ENCODE measurements around the gene BAIAP2. TPM values are rescaled to one million over a fixed set of nuclear protein-coding genes. Genes with fewer than 3 reads are reported as not detected.
A peak's percentile ranks its signal among the peaks of the same experiment; 100 is the strongest.

The BAIAP2 gene
- polyA plus RNA-seq, 3 donors from 2014 or later = 1.1 to 5.1 (median 4.7) TPM

GRCh38 chr17:81040791-81041337 lies 5.9 kb downstream of the BAIAP2 start:
- H3K9me3 Mint-ChIP-seq = no peaks in the 10 kb centered on the region
- no peak overlapping the region for H3K27ac Mint-ChIP-seq
- peaks cover 1 to 5% (median 3%) of the 10 kb centered on the region in 3 donors for H3K27me3 Mint-ChIP-seq (ENCODE audit: low read depth in 3 of 3)
- no peak overlapping the region for H3K4me3 Mint-ChIP-seq
- DNase-seq = no peak
- H3K4me1 Mint-ChIP-seq = peaks cover 1 to 6% of the 10 kb centered on the region in 2 donors
- H3K36me3 Mint-ChIP-seq = no peaks in the 10 kb centered on the region

GRCh38 chr17:81042606-81043005 lies 7.7 kb downstream of the BAIAP2 start:
- Mint-ChIP-seq H3K36me3 (no peaks in the 10 kb centered on the region), H3K9me3 (no peaks in the 10 kb centered on the region), H3K27me3 (ENCODE audit: low read depth in 3 of 3) (peaks cover 0 to 4% (median 2%) of the 10 kb centered on the region in 3 donors), H3K4me1 (no peaks in the 10 kb centered on the region), H3K27ac (no peak overlapping the region), H3K4me3 (no peak overlapping the region)
- no peak for DNase-seq

GRCh38 chr17:81043319-81043724 lies 8.4 kb downstream of the BAIAP2 start:
- peaks cover 0 to 4% (median 2%) of the 10 kb centered on the region in 3 donors for H3K27me3 Mint-ChIP-seq (ENCODE audit: low read depth in 3 of 3)
- DNase-seq = no peak
- no peak overlapping the region for H3K4me3 Mint-ChIP-seq
- no peaks in the 10 kb centered on the region for H3K9me3 Mint-ChIP-seq
- H3K27ac Mint-ChIP-seq = no peak overlapping the region
- no peaks in the 10 kb centered on the region for H3K4me1 Mint-ChIP-seq
- H3K36me3 Mint-ChIP-seq = no peaks in the 10 kb centered on the region

- H3K36me3 Mint-ChIP-seq = no peaks in the 10 kb centered on the region
- no peak overlapping the region for H3K27ac Mint-ChIP-seq
- peaks cover 2 to 4% of the 10 kb centered on the region in 2 donors for H3K4me1 Mint-ChIP-seq
- no peak for DNase-seq
- H3K27me3 Mint-ChIP-seq (ENCODE audit: low read depth in 3 of 3) = peaks cover 0 to 4% (median 2%) of the 10 kb centered on the region in 3 donors
- no peaks in the 10 kb centered on the region for H3K9me3 Mint-ChIP-seq
- H3K4me3 Mint-ChIP-seq = no peak overlapping the region
Measured at GRCh38 chr17:81043725-81044427, 8.9 kb downstream of the BAIAP2 start.

- no peak for DNase-seq
- Mint-ChIP-seq H3K27ac (no peak overlapping the region), H3K36me3 (no peaks in the 10 kb centered on the region), H3K4me3 (no peak overlapping the region), H3K4me1 (peaks cover 6 to 10% of the 10 kb centered on the region in 2 donors), H3K9me3 (no peaks in the 10 kb centered on the region), H3K27me3 (ENCODE audit: low read depth in 3 of 3) (peaks cover 0 to 4% (median 4%) of the 10 kb centered on the region in 3 donors)
Measured at GRCh38 chr17:81044428-81044763, 9.4 kb downstream of the BAIAP2 start.

- Mint-ChIP-seq H3K27ac (peak overlapping the region in 1 of 6 donors; percentile 31), H3K36me3 (no peaks in the 10 kb centered on the region), H3K9me3 (no peaks in the 10 kb centered on the region), H3K4me1 (peaks cover 10 to 13% of the 10 kb centered on the region in 2 donors), H3K27me3 (ENCODE audit: low read depth in 3 of 3) (peaks cover 0 to 4% (median 4%) of the 10 kb centered on the region in 3 donors), H3K4me3 (no peak overlapping the region)
- no peak for DNase-seq
Measured at GRCh38 chr17:81044764-81045589, 10.0 kb downstream of the BAIAP2 start.

- Mint-ChIP-seq H3K4me3 (no peak overlapping the region), H3K9me3 (no peaks in the 10 kb centered on the region), H3K4me1 (peaks cover 12 to 13% of the 10 kb centered on the region in 2 donors), H3K27ac (no peak overlapping the region), H3K27me3 (ENCODE audit: low read depth in 3 of 3) (peaks cover 0 to 4% (median 4%) of the 10 kb centered on the region in 3 donors), H3K36me3 (no peaks in the 10 kb centered on the region)
- no peak for DNase-seq
Measured at GRCh38 chr17:81045590-81046095, 10.7 kb downstream of the BAIAP2 start.

GRCh38 chr17:81046132-81046769 lies 11.3 kb downstream of the BAIAP2 start:
- H3K27me3 Mint-ChIP-seq (ENCODE audit: low read depth in 3 of 3) = peaks cover 0 to 8% (median 4%) of the 10 kb centered on the region in 3 donors
- no peak overlapping the region for H3K27ac Mint-ChIP-seq
- H3K4me3 Mint-ChIP-seq = no peak overlapping the region
- no peak for DNase-seq
- H3K36me3 Mint-ChIP-seq = no peaks in the 10 kb centered on the region
- H3K4me1 Mint-ChIP-seq = peaks cover 13 to 15% of the 10 kb centered on the region in 2 donors
- no peaks in the 10 kb centered on the region for H3K9me3 Mint-ChIP-seq

GRCh38 chr17:81046770-81047359 lies 11.9 kb downstream of the BAIAP2 start:
- Mint-ChIP-seq H3K36me3 (no peaks in the 10 kb centered on the region), H3K27me3 (ENCODE audit: low read depth in 3 of 3) (peaks cover 0 to 8% (median 4%) of the 10 kb centered on the region in 3 donors), H3K9me3 (no peaks in the 10 kb centered on the region)

GRCh38 chr17:81048827-81049371 lies 13.9 kb downstream of the BAIAP2 start:
- H3K4me1 Mint-ChIP-seq = peaks cover 13 to 15% of the 10 kb centered on the region in 2 donors
- H3K9me3 Mint-ChIP-seq = no peaks in the 10 kb centered on the region
- no peaks in the 10 kb centered on the region for H3K36me3 Mint-ChIP-seq
- DNase-seq = no peak
- H3K27me3 Mint-ChIP-seq (ENCODE audit: low read depth in 3 of 3) = peaks cover 0 to 10% (median 4%) of the 10 kb centered on the region in 3 donors
- peak overlapping the region in 2 of 6 donors; percentile 39 to 88 for H3K27ac Mint-ChIP-seq
- peak overlapping the region; percentile 74 to 84 (median 80) for H3K4me3 Mint-ChIP-seq

More at GRCh38 chr17:81046770-81047359, 11.9 kb downstream of the BAIAP2 start:
- Mint-ChIP-seq H3K4me1 (peaks cover 13 to 15% of the 10 kb centered on the region in 2 donors), H3K27ac (no peak overlapping the region), H3K4me3 (no peak overlapping the region)
- no peak for DNase-seq

- Mint-ChIP-seq H3K36me3 (no peaks in the 10 kb centered on the region), H3K4me1 (peaks cover 13 to 15% of the 10 kb centered on the region in 2 donors), H3K4me3 (peak overlapping the region; percentile 74 to 84 (median 80)), H3K27ac (peak overlapping the region in 5 of 6 donors; percentile 39 to 88 (median 51)), H3K9me3 (no peaks in the 10 kb centered on the region), H3K27me3 (ENCODE audit: low read depth in 3 of 3) (peaks cover 0 to 10% (median 4%) of the 10 kb centered on the region in 3 donors)
- peak; percentile 27 to 46 (median 35) for DNase-seq
Measured at GRCh38 chr17:81049372-81049911, 14.5 kb downstream of the BAIAP2 start.

- no peak for DNase-seq
- Mint-ChIP-seq H3K4me1 (peaks cover 13 to 15% of the 10 kb centered on the region in 2 donors), H3K9me3 (no peaks in the 10 kb centered on the region), H3K36me3 (no peaks in the 10 kb centered on the region), H3K27ac (no peak overlapping the region), H3K4me3 (peak overlapping the region in 3 of 5 donors; percentile 10 to 48 (median 12)), H3K27me3 (ENCODE audit: low read depth in 3 of 3) (peaks cover 0 to 10% (median 4%) of the 10 kb centered on the region in 3 donors)
Measured at GRCh38 chr17:81049973-81050551, 15.1 kb downstream of the BAIAP2 start.

Data from immature natural killer cell (primary cell).